Heart right ventricle (tissue), 16 donors: Measurements from ENCODE around the gene ATXN7. TPM values are rescaled to one million over a fixed set of nuclear protein-coding genes. Genes with fewer than 3 reads are reported as not detected.
A peak's percentile ranks its signal among the peaks of the same experiment; 100 is the strongest.

Source experiments
- ATAC-seq, 8 donors: fragments of 200-7000 bp; cut with Tn5 transposase; one replicate each; pipeline ENCODE4 v1.9.1; 2020; ENCODE audit warnings: mild to moderate bottlenecking in 8 of 8, moderate library complexity in 8 of 8, moderate number of reproducible peaks in 1 of 8
- DNase-seq, 2 donors: peaks; one replicate each; pipeline ENCODE4 v3.0.0-alpha.2; 2020
- H3K27ac ChIP-seq, 10 donors: fragments of 200-600 bp; sonication (generic) in 2 of 10; one replicate each; pipeline versions ENCODE4 v1.5.0 to v1.8.0; 2020 to 2022; ENCODE audit warnings: mild to moderate bottlenecking in 3 of 10
- H3K27me3 ChIP-seq, 7 donors: fragments of 200-600 bp; one replicate each; pipeline ENCODE4 v1.8.0; 2021 to 2022; ENCODE audit warnings: mild to moderate bottlenecking in 2 of 7
- H3K36me3 ChIP-seq, 9 donors: fragments of 200-600 bp; sonication (generic) in 1 of 9; one replicate each; pipeline versions ENCODE4 v1.5.0 to v1.8.0; 2020 to 2022; ENCODE audit warnings: mild to moderate bottlenecking in 2 of 9
- H3K4me1 ChIP-seq, 9 donors: fragments of 200-600 bp; sonication (generic) in 1 of 9; one replicate each; pipeline versions ENCODE4 v1.5.0 to v1.8.0; 2020 to 2022; ENCODE audit warnings: mild to moderate bottlenecking in 4 of 9
- H3K4me3 ChIP-seq, 10 donors: fragments of 200-600 bp; sonication (generic) in 2 of 10; one replicate each; pipeline versions ENCODE4 v1.5.0 to v1.8.0; 2020 to 2022; ENCODE audit warnings: mild to moderate bottlenecking in 7 of 10, moderate library complexity in 2 of 10
- H3K9me3 ChIP-seq, 11 donors: fragments of 200-600 bp in 10 of 11; sonication (generic) in 2 of 11; one replicate each; pipeline versions ENCODE4 v1.5.0 to v1.8.0; 2013 to 2022; ENCODE audit warnings: mild to moderate bottlenecking in 2 of 11, control low read depth in 1 of 11, moderate library complexity in 1 of 11
- CTCF ChIP-seq, 9 donors: fragments of 200-600 bp; sonication (generic) in 2 of 9; IDR thresholded peaks; one replicate each; pipeline versions ENCODE4 v1.5.0 to v1.8.0; 2021 to 2022; ENCODE audit warnings: antibody characterized with exemption in 9 of 9, mild to moderate bottlenecking in 5 of 9, moderate library complexity in 1 of 9
- WGBS, 2 donors: extraction: QIAGEN DNeasy Blood & Tissue Kit; methylation state at CpG; one replicate each; pipeline ENCODE4 v1.1.7; 2013; ENCODE audit warnings: inconsistent platforms in 1 of 2; 5-methylcytosine and 5-hydroxymethylcytosine counted together
- intact Hi-C, 10 donors: fragments of 100-400 bp; cut with DNase I; formaldehyde crosslinking; loops; one replicate each; pipeline versions ENCODE4 v1.11.1 to v1.14.2; 2022
- polyA plus RNA-seq, 2 donors: library from polyadenylated mRNA; stranded (reverse); fragments of 200-250 nt; gene quantifications; one replicate each; pipeline ENCODE4 v1.2.3, GENCODE V29; 2013
- total RNA-seq, 10 donors: library from RNA; stranded (reverse); fragmentation: NEBNext Ultra II Directional in 3 of 10; extraction: Animal tissue kit (Norgen Biotek cat#: 25700) in 3 of 10; gene quantifications; one replicate each; pipeline versions ENCODE4 v1.2.1 to v1.2.4, GENCODE V29; 2021 to 2023
- donor health status: Arrhythmogenic right ventricular cardiomyopathy.
- donor health status: ischemic (EF 13 %, LVEDD 7.1; RV severe dilation, severe dysfunction).
- donor health status: healthy with polysubstance abuse.
- donor health status: DM: no; HTN: yes; CAD: no.
- donor health status: DM: no; HTN: no; CAD: no.
- donor health status: ischemic (EF 25% LVEDD 6.9; RV normal size, moderate dysfunction).
- donor health status: ischemic (EF 25% LVEDD 5.7; RV mildly dilated, moderate dysfunction).
- donor health status: healthy.
- donor health status: DM: yes; HTN: yes; CAD: no.
- donor health status: Ischemic cardiomyopathy.
- donor health status: ischemic (EF 35%, LVEDD 5.7; RV mildly dilated, moderate dysfunction).
- donor health status: nonischemic (EF 11% LVEDD 7.7; RV severe dilation, severe dysfunction).
- donor health status: DM: yes; HTN: yes; CAD: no.
- donor health status: PGD.
- donor health status: ischemic (EF 29% LVEDD 5.4; RV normal size, mild dysfunction).
- donor health status: nonischemic (EF 23%, LVEDD 6.1; RV moderate dilation, normal function).

The ATXN7 gene
- total and polyA plus RNA-seq, 12 donors: 1.7 to 31.0 (median 19.6) TPM

GRCh38 chr3:63931290-63931689, 67.6 kb downstream of the ATXN7 start:
- H3K4me1 ChIP-seq: peaks cover 0 to 87% (median 46%) of the 10 kb centered on the region in 9 donors
- no peak for TF ChIP-seq CTCF (IDR thresholded peaks at IDR 0.05)
- 85 to 94% methylated on average over 3 of the region's 3 CpGs for WGBS, 2 donors
- intact Hi-C loops: no loop called here
- ATAC-seq (no peak), DNase-seq (no peak)
- H3K36me3 ChIP-seq: peaks cover 0 to 25% (median 0%) of the 10 kb centered on the region in 9 donors
- H3K27ac ChIP-seq: no peak overlapping the region
- no peak overlapping the region for H3K4me3 ChIP-seq
- H3K9me3 ChIP-seq: no peaks in the 10 kb centered on the region
- H3K27me3 ChIP-seq: no peaks in the 10 kb centered on the region

- H3K27me3 ChIP-seq: no peaks in the 10 kb centered on the region
- H3K4me1 ChIP-seq: peaks cover 0 to 90% (median 46%) of the 10 kb centered on the region in 9 donors
- TF ChIP-seq CTCF (IDR thresholded peaks at IDR 0.05): no peak
- 60 to 74% methylated on average over 3 of the region's 3 CpGs for WGBS, 2 donors
- intact Hi-C loops: no loop called here
- H3K36me3 ChIP-seq: peaks cover 0 to 11% (median 0%) of the 10 kb centered on the region in 9 donors
- ATAC-seq (peak in 4 of 8 donors; percentile 9 to 49 (median 34)), DNase-seq (no peak)
- peak overlapping the region in 4 of 10 donors; percentile 4 to 81 (median 28) for H3K27ac ChIP-seq
- no peaks in the 10 kb centered on the region for H3K9me3 ChIP-seq
- H3K4me3 ChIP-seq: no peak overlapping the region
These were observed 69.0 kb downstream of the ATXN7 start for GRCh38 chr3:63932509-63933212.

- WGBS, 2 donors: 97% methylated on average over 1 of the region's 1 CpG
- intact Hi-C loops: no loop called here
- DNase-seq: no peak
- Histone ChIP-seq H3K27ac (peak overlapping the region in 4 of 10 donors; percentile 4 to 81 (median 28)), H3K27me3 (no peaks in the 10 kb centered on the region), H3K4me1 (peaks cover 0 to 90% (median 54%) of the 10 kb centered on the region in 9 donors), H3K4me3 (peak overlapping the region in 1 of 10 donors; percentile 8), H3K9me3 (no peaks in the 10 kb centered on the region), H3K36me3 (peaks cover 0 to 11% (median 0%) of the 10 kb centered on the region in 9 donors)
- TF ChIP-seq CTCF (IDR thresholded peaks at IDR 0.05): no peak
- ATAC-seq: peak in 1 of 8 donors; percentile 14
These were observed 69.8 kb downstream of the ATXN7 start for GRCh38 chr3:63933459-63933858.

- intact Hi-C loops: no loop called here
- 78 to 86% methylated on average over 6 of the region's 6 CpGs for WGBS, 2 donors
- Histone ChIP-seq H3K9me3 (no peaks in the 10 kb centered on the region), H3K4me1 (peaks cover 0 to 90% (median 61%) of the 10 kb centered on the region in 9 donors), H3K27ac (peak overlapping the region in 1 of 10 donors; percentile 81), H3K4me3 (peak overlapping the region in 1 of 10 donors; percentile 8), H3K36me3 (peaks cover 0 to 11% (median 0%) of the 10 kb centered on the region in 9 donors), H3K27me3 (no peaks in the 10 kb centered on the region)
- TF ChIP-seq CTCF (IDR thresholded peaks at IDR 0.05): no peak
- ATAC-seq (peak in 4 of 8 donors; percentile 38 to 64 (median 61)), DNase-seq (peak in 1 of 2 donors; percentile 24)
These were observed 70.6 kb downstream of the ATXN7 start for GRCh38 chr3:63934041-63934866.
